ENCODE data around the gene ZNF789. TPM values are rescaled to one million over a fixed set of nuclear protein-coding genes. Genes with fewer than 3 reads are reported as not detected.
A peak's percentile ranks its signal among the peaks of the same experiment; 100 is the strongest.

The ZNF789 gene
- total and polyA plus RNA-seq, 3 donors from 2014 or later = 26.2 to 32.0 (median 30.9) TPM

- Histone ChIP-seq H3K27ac (no peak overlapping the region), H3K27me3 (no peaks in the 10 kb centered on the region), H3K9me3 (no peaks in the 10 kb centered on the region), H3K4me3 (no peak overlapping the region), H3K36me3 (ENCODE audit: low read depth, missing control alignments) (no peaks in the 10 kb centered on the region), H3K4me1 (peaks cover 10% of the 10 kb centered on the region)
- DNase-seq = no peak
- WGBS, 2 donors = 83% methylated on average over 13 of the region's 13 CpGs; no CpG with 5 or more reads in 1 of the 2 donors
- intact Hi-C loops (cut with DNase I; ENCODE audit: low total_unique reads) = no loop called here
- TF ChIP-seq POLR2A (IDR thresholded peaks at IDR 0.05) = no peak
- TF ChIP-seq CTCF (IDR thresholded peaks at IDR 0.05) = no peak
These were observed 20.1 kb upstream of the ZNF789 start for GRCh38 chr7:99452541-99452940.

GRCh38 chr7:99453105-99453504, 19.6 kb upstream of the ZNF789 start:
- 71 to 91% methylated on average over 11 of the region's 11 CpGs for WGBS, 2 donors
- TF ChIP-seq CTCF (IDR thresholded peaks at IDR 0.05) (no peak), POLR2A (IDR thresholded peaks at IDR 0.05) (no peak)
- H3K36me3 ChIP-seq (ENCODE audit: low read depth, missing control alignments) = no peaks in the 10 kb centered on the region

GRCh38 chr7:99455874-99456273, 16.8 kb upstream of the ZNF789 start:
- Histone ChIP-seq H3K4me3 (no peak overlapping the region), H3K27ac (no peak overlapping the region), H3K27me3 (no peaks in the 10 kb centered on the region), H3K4me1 (peaks cover 14% of the 10 kb centered on the region), H3K9me3 (no peaks in the 10 kb centered on the region), H3K36me3 (ENCODE audit: low read depth, missing control alignments) (no peaks in the 10 kb centered on the region)
- WGBS, 2 donors = 75% methylated on average over 9 of the region's 9 CpGs; no CpG with 5 or more reads in 1 of the 2 donors
- TF ChIP-seq POLR2A (IDR thresholded peaks at IDR 0.05) = no peak
- TF ChIP-seq CTCF (IDR thresholded peaks at IDR 0.05) = no peak
- intact Hi-C loops (cut with DNase I; ENCODE audit: low total_unique reads) = no loop called here
- DNase-seq = no peak

More at GRCh38 chr7:99453105-99453504, 19.6 kb upstream of the ZNF789 start:
- Histone ChIP-seq H3K4me1 (peaks cover 10% of the 10 kb centered on the region), H3K27me3 (no peaks in the 10 kb centered on the region), H3K27ac (peak overlapping the region in 1 of 2 donors; percentile 64), H3K9me3 (no peaks in the 10 kb centered on the region), H3K4me3 (no peak overlapping the region)
- intact Hi-C loops (cut with DNase I; ENCODE audit: low total_unique reads) = no loop called here
- no peak for DNase-seq

- WGBS, 2 donors = 63 to 72% methylated on average over 5 to 13 of the region's 13 CpGs
- H3K27ac ChIP-seq = no peak overlapping the region
- H3K4me3 ChIP-seq = no peak overlapping the region
- no peaks in the 10 kb centered on the region for H3K27me3 ChIP-seq
- no peaks in the 10 kb centered on the region for H3K36me3 ChIP-seq (ENCODE audit: low read depth, missing control alignments)
- no peaks in the 10 kb centered on the region for H3K9me3 ChIP-seq
- TF ChIP-seq POLR2A (IDR thresholded peaks at IDR 0.05) (no peak), CTCF (IDR thresholded peaks at IDR 0.05) (no peak)
- intact Hi-C loops (cut with DNase I; ENCODE audit: low total_unique reads) = no loop called here
- no peak for DNase-seq
- peaks cover 17% of the 10 kb centered on the region for H3K4me1 ChIP-seq
These were observed 16.4 kb upstream of the ZNF789 start for GRCh38 chr7:99456288-99456687.

GRCh38 chr7:99457050-99457649, 15.5 kb upstream of the ZNF789 start:
- no peak for DNase-seq
- intact Hi-C loops (cut with DNase I; ENCODE audit: low total_unique reads) = no loop called here
- Histone ChIP-seq H3K4me3 (no peak overlapping the region), H3K27me3 (no peaks in the 10 kb centered on the region), H3K36me3 (ENCODE audit: low read depth, missing control alignments) (no peaks in the 10 kb centered on the region), H3K4me1 (peaks cover 17% of the 10 kb centered on the region), H3K27ac (no peak overlapping the region), H3K9me3 (no peaks in the 10 kb centered on the region)
- no peak for TF ChIP-seq CTCF (IDR thresholded peaks at IDR 0.05)
- no peak for TF ChIP-seq POLR2A (IDR thresholded peaks at IDR 0.05)
- WGBS, 2 donors = 72 to 73% methylated on average over 5 to 6 of the region's 6 CpGs

Measured in testis (tissue), 3 donors.